OCI-LY3 (cell line): Measurements from ENCODE around the gene CCR9.

Source experiments
- H2AFZ ChIP-seq: fragments of 200-600, 300-600 bp; shearing (Covaris generic); 2 replicates; pipeline ENCODE4 v1.6.0; 2014; ENCODE audit warnings: antibody characterized with exemption, low read depth, low read length
- H3K27ac ChIP-seq: fragments of 200-600, 300-600 bp; sonication (generic); 2 replicates; pipeline ENCODE4 v1.5.1; 2014; ENCODE audit warnings: mild to moderate bottlenecking, low read length, moderate library complexity, mixed read lengths
- H3K27me3 ChIP-seq: fragments of 200-600, 300-600 bp; sonication (generic); 2 replicates; pipeline ENCODE4 v1.6.1; 2014; ENCODE audit warnings: low read depth, low read length, mixed read lengths
- H3K36me3 ChIP-seq: fragments of 200-600, 300-600 bp; sonication (generic); replicated peaks from 2 replicates; pipeline ENCODE3; 2014; ENCODE audit warnings: low read depth, low read length, mixed read lengths
- H3K4me1 ChIP-seq: fragments of 300-600, 200-600 bp; sonication (generic); 2 replicates; pipeline ENCODE4 v1.6.1; 2014; ENCODE audit warnings: low read length, mixed read lengths
- H3K4me2 ChIP-seq: fragments of 200-600, 300-600 bp; sonication (generic); 2 replicates; pipeline ENCODE4 v1.6.1; 2014; ENCODE audit warnings: low read length, mixed read lengths
- H3K4me3 ChIP-seq: fragments of 300-600, 200-600 bp; sonication (generic); 2 replicates; pipeline ENCODE4 v1.5.1; 2014; ENCODE audit warnings: antibody characterized with exemption, mild to moderate bottlenecking, low read length, moderate library complexity
- H3K79me2 ChIP-seq: fragments of 300-600, 200-600 bp; shearing (Covaris generic); 2 replicates; pipeline ENCODE4 v1.6.1; 2014; ENCODE audit warnings: mild to moderate bottlenecking, low read length, mixed read lengths
- H3K9ac ChIP-seq: fragments of 300-600, 200-600 bp; shearing (Covaris generic); 2 replicates; pipeline ENCODE4 v1.6.0; 2014; ENCODE audit warnings: mild to moderate bottlenecking, low read length, moderate library complexity
- H3K9me3 ChIP-seq: fragments of 200-600, 300-600 bp; shearing (Covaris generic); 2 replicates; pipeline ENCODE4 v1.6.1; 2014; ENCODE audit warnings: low read length, mixed read lengths; ENCODE audit not compliant: insufficient read depth
- H4K20me1 ChIP-seq: fragments of 200-600, 300-600 bp; sonication (generic); 2 replicates; pipeline ENCODE4 v1.6.1; 2016; ENCODE audit warnings: low read length, mixed read lengths; ENCODE audit not compliant: insufficient read depth
- CTCF ChIP-seq: fragments of 200-600, 300-600 bp; sonication (generic); IDR thresholded peaks from 2 replicates; pipeline ENCODE4 v1.5.1; 2014; ENCODE audit warnings: antibody characterized with exemption, low read length, low read depth
- EZH2phosphoT487 ChIP-seq: fragments of 200-600 bp; shearing (Covaris generic); IDR thresholded peaks from 2 replicates; pipeline ENCODE4 v1.6.1; 2018; ENCODE audit warnings: antibody characterized with exemption, mixed run types, low read depth

The CCR9 gene

GRCh38 chr3:45858809-45859543 is 27.4 kb upstream of the CCR9 start:
- Histone ChIP-seq H4K20me1 (peaks cover 30% of the 10 kb centered on the region), H3K9me3 (peaks cover 10% of the 10 kb centered on the region; the same call in 1 of the 2 replicates), H3K4me1 (peaks cover 30% of the 10 kb centered on the region), H2AFZ (no peak overlapping the region), H3K27ac (no peak overlapping the region), H3K9ac (no peak overlapping the region), H3K4me3 (no peak overlapping the region), H3K4me2 (peak overlapping the region; percentile 7), H3K79me2 (no peaks in the 10 kb centered on the region), H3K27me3 (peaks cover 86% of the 10 kb centered on the region), H3K36me3 (no peaks in the 10 kb centered on the region)
- no peak for TF ChIP-seq CTCF
- TF ChIP-seq EZH2phosphoT487, result no peak

- peaks cover 42% of the 10 kb centered on the region for H4K20me1 ChIP-seq
- H3K9me3 ChIP-seq, result peaks cover 11% of the 10 kb centered on the region; the same call in 1 of the 2 replicates
- H3K4me1 ChIP-seq, result peaks cover 43% of the 10 kb centered on the region
- H3K4me2 ChIP-seq, result peak overlapping the region; percentile 71
- peaks cover 77% of the 10 kb centered on the region for H3K27me3 ChIP-seq
- no peak overlapping the region for H3K27ac ChIP-seq
- H3K36me3 ChIP-seq, result no peaks in the 10 kb centered on the region
- TF ChIP-seq EZH2phosphoT487 (no peak), CTCF (no peak)
- no peaks in the 10 kb centered on the region for H3K79me2 ChIP-seq
- no peak overlapping the region for H2AFZ ChIP-seq
- no peak overlapping the region for H3K9ac ChIP-seq
- peak overlapping the region; percentile 39 for H3K4me3 ChIP-seq
These were observed 25.9 kb upstream of the CCR9 start for GRCh38 chr3:45860481-45860880.

GRCh38 chr3:45861043-45861719 is 25.2 kb upstream of the CCR9 start:
- TF ChIP-seq EZH2phosphoT487 (peak; percentile 58), CTCF (no peak)
- H3K27me3 ChIP-seq, result peaks cover 77% of the 10 kb centered on the region
- H3K27ac ChIP-seq, result no peak overlapping the region
- H3K4me3 ChIP-seq, result peak overlapping the region; percentile 39
- peaks cover 50% of the 10 kb centered on the region for H3K4me1 ChIP-seq
- peaks cover 11% of the 10 kb centered on the region; the same call in 1 of the 2 replicates for H3K9me3 ChIP-seq
- H3K9ac ChIP-seq, result no peak overlapping the region
- H3K4me2 ChIP-seq, result peak overlapping the region; percentile 71
- no peak overlapping the region for H2AFZ ChIP-seq
- H3K36me3 ChIP-seq, result no peaks in the 10 kb centered on the region
- peaks cover 47% of the 10 kb centered on the region for H4K20me1 ChIP-seq
- no peaks in the 10 kb centered on the region for H3K79me2 ChIP-seq

- peaks cover 76% of the 10 kb centered on the region for H3K27me3 ChIP-seq
These were observed 21.4 kb upstream of the CCR9 start for GRCh38 chr3:45864760-45865519.

More at GRCh38 chr3:45864760-45865519, 21.4 kb upstream of the CCR9 start:
- H3K9me3 ChIP-seq, result peaks cover 11% of the 10 kb centered on the region; the same call in 1 of the 2 replicates
- H3K79me2 ChIP-seq, result no peaks in the 10 kb centered on the region
- H3K27ac ChIP-seq, result no peak overlapping the region
- H3K9ac ChIP-seq, result no peak overlapping the region
- H3K4me2 ChIP-seq, result peak overlapping the region; percentile 73
- H2AFZ ChIP-seq, result no peak overlapping the region
- H3K36me3 ChIP-seq, result no peaks in the 10 kb centered on the region
- peaks cover 55% of the 10 kb centered on the region for H4K20me1 ChIP-seq
- H3K4me1 ChIP-seq, result peaks cover 50% of the 10 kb centered on the region
- TF ChIP-seq CTCF (no peak), EZH2phosphoT487 (peak; percentile 95)
- peak overlapping the region; percentile 46 for H3K4me3 ChIP-seq
